PC-9 (cell line): ENCODE results near the gene EHD4. TPM values are rescaled to one million over a fixed set of nuclear protein-coding genes. Genes with fewer than 3 reads are reported as not detected.
A peak's percentile ranks its signal among the peaks of the same experiment; 100 is the strongest.

Source experiments
- BruUV-seq: library from RNA; stranded (reverse); fragments of 400-500 nt; replicated peaks from 2 replicates; lab custom pipeline; 2021; lab: Mats Ljungman, UMichigan
- CTCF ChIA-PET: fragments of 300-600 bp; sonication (Branson Sonifier 250); formaldehyde crosslinking; loops from one replicate; lab custom pipeline; 2022; ENCODE audit warnings: antibody characterized with exemption; lab: Charles Lee
- POLR2A ChIA-PET: fragments of 300-600 bp; sonication (Branson Sonifier 250); formaldehyde crosslinking; loops from one replicate; lab custom pipeline; 2022; ENCODE audit warnings: antibody characterized with exemption; ENCODE audit not compliant: unreplicated experiment; lab: Charles Lee
- DNase-seq, 2 experiments: peaks; one replicate each; pipeline versions ENCODE4 v3.0.0 to v3.0.0-alpha.2; 2015 to 2022; ENCODE audit warnings: mixed read lengths in 1 of 2
- H2AFZ ChIP-seq: fragments of 200-600 bp; sonication (generic); 2 replicates; pipeline ENCODE4 v1.8.1; 2017; ENCODE audit warnings: antibody characterized with exemption
- H3F3A ChIP-seq: fragments of 200-600 bp; sonication (generic); 2 replicates; pipeline ENCODE4 v1.8.1; 2017; ENCODE audit warnings: antibody characterized with exemption, mild to moderate bottlenecking, low read depth; ENCODE audit not compliant: insufficient read depth
- H3K27ac ChIP-seq: fragments of 200-600 bp; sonication (generic); 2 replicates; pipeline ENCODE4 v1.6.1; 2016; ENCODE audit warnings: mixed run types
- H3K27me3 ChIP-seq: fragments of 200-600 bp; sonication (generic); 2 replicates; pipeline ENCODE4 v1.6.1; 2016; ENCODE audit warnings: low read depth, mixed run types; ENCODE audit not compliant: insufficient read depth
- H3K36me3 ChIP-seq: fragments of 200-600 bp; sonication (generic); 2 replicates; pipeline ENCODE4 v1.6.1; 2016; ENCODE audit warnings: low read depth, mixed run types
- H3K4me1 ChIP-seq: fragments of 200-600 bp; sonication (generic); replicated peaks from 2 replicates; pipeline ENCODE4 v1.6.1; 2016; ENCODE audit warnings: mixed run types; ENCODE audit not compliant: insufficient read depth
- H3K4me2 ChIP-seq: fragments of 200-600 bp; sonication (generic); 2 replicates; pipeline ENCODE4 v1.6.1; 2017; ENCODE audit warnings: mixed run types
- H3K4me3 ChIP-seq: fragments of 200-600 bp; sonication (generic); 2 replicates; pipeline ENCODE4 v1.6.1; 2016; ENCODE audit warnings: mixed run types
- H3K79me2 ChIP-seq: fragments of 200-600 bp; sonication (generic); 2 replicates; pipeline ENCODE4 v1.6.1; 2017; ENCODE audit warnings: low read depth, mixed run types
- H3K9me2 ChIP-seq: fragments of 200-600 bp; sonication (generic); 2 replicates; pipeline ENCODE4 v1.8.1; 2017; ENCODE audit warnings: mild to moderate bottlenecking; ENCODE audit not compliant: insufficient read depth
- H3K9me3 ChIP-seq: fragments of 200-600 bp; sonication (generic); 2 replicates; pipeline ENCODE4 v1.8.1; 2016; ENCODE audit warnings: low read depth; ENCODE audit not compliant: insufficient read depth
- H4K20me1 ChIP-seq: fragments of 200-600 bp; sonication (generic); 2 replicates; pipeline ENCODE4 v1.8.1; 2017; ENCODE audit not compliant: insufficient read depth
- CTCF ChIP-seq: fragments of 200-600 bp; sonication (generic); conservative IDR thresholded peaks from 2 replicates; pipeline ENCODE4 v1.6.1; 2017; ENCODE audit warnings: mixed run types, antibody characterized with exemption, mild to moderate bottlenecking, moderate library complexity
- EZH2 ChIP-seq: fragments of 200-600 bp; sonication (generic); IDR thresholded peaks from 2 replicates; pipeline ENCODE4 v1.8.0; 2017; ENCODE audit warnings: antibody characterized with exemption, low read depth
- intact Hi-C: fragments of 100-400 bp; cut with micrococcal nuclease; formaldehyde crosslinking; loops from one replicate; pipeline ENCODE4 v1.10.0; 2022; ENCODE audit not compliant: unreplicated experiment
- total RNA-seq: library from RNA; stranded (reverse); gene quantifications from 2 replicates; pipeline ENCODE4 v1.2.3, GENCODE V29; 2021

The EHD4 gene
- total RNA-seq, 1 experiment from 2014 or later: 18.1 TPM

- Histone ChIP-seq H2AFZ (no peak overlapping the region), H3K79me2 (no peaks in the 10 kb centered on the region), H3F3A (no peaks in the 10 kb centered on the region), H3K9me2 (no peaks in the 10 kb centered on the region), H3K4me3 (no peak overlapping the region), H3K9me3 (no peaks in the 10 kb centered on the region), H3K4me2 (no peak overlapping the region), H3K4me1 (no peaks in the 10 kb centered on the region), H4K20me1 (no peaks in the 10 kb centered on the region), H3K36me3 (no peaks in the 10 kb centered on the region), H3K27ac (no peak overlapping the region), H3K27me3 (no peaks in the 10 kb centered on the region)
- BruUV-seq: no TSS peak
- ChIA-PET POLR2A (interaction anchor here (0.6 to 0.7 kb wide), 3 partner anchors 10 to 668 kb away, joined by 6 to 18 read pairs (median 7); no protein-coding TSS in a partner anchor), CTCF (no interaction called here)
- intact Hi-C loops: no loop called here
- no peak for DNase-seq
- TF ChIP-seq CTCF: no peak
- no peak for TF ChIP-seq EZH2
Measured at GRCh38 chr15:41871175-41871905, 101.0 kb downstream of the EHD4 start.

- Histone ChIP-seq H3K79me2 (no peaks in the 10 kb centered on the region), H3K27ac (no peak overlapping the region), H3K4me2 (no peak overlapping the region), H3K27me3 (no peaks in the 10 kb centered on the region), H3K4me3 (no peak overlapping the region), H4K20me1 (no peaks in the 10 kb centered on the region), H2AFZ (no peak overlapping the region), H3F3A (no peaks in the 10 kb centered on the region), H3K4me1 (no peaks in the 10 kb centered on the region), H3K9me3 (no peaks in the 10 kb centered on the region), H3K9me2 (no peaks in the 10 kb centered on the region), H3K36me3 (no peaks in the 10 kb centered on the region)
- TF ChIP-seq CTCF (no peak), EZH2 (no peak)
- CTCF ChIA-PET: no interaction called here
- DNase-seq: peak in 1 of 2 experiments; percentile 37
- intact Hi-C loops: no loop called here
- no TSS peak for BruUV-seq
- POLR2A ChIA-PET: interaction anchor here (0.6 to 0.7 kb wide), 4 partner anchors 10 to 669 kb away, joined by 3 to 18 read pairs (median 6); no protein-coding TSS in a partner anchor
Measured at GRCh38 chr15:41870689-41871081, 101.7 kb downstream of the EHD4 start.

GRCh38 chr15:41869770-41870688 lies 102.3 kb downstream of the EHD4 start:
- CTCF ChIA-PET: no interaction called here
- H4K20me1 ChIP-seq: no peaks in the 10 kb centered on the region
- BruUV-seq: no TSS peak
- H3K9me2 ChIP-seq: no peaks in the 10 kb centered on the region
- no peaks in the 10 kb centered on the region for H3K27me3 ChIP-seq
- H3K4me1 ChIP-seq: no peaks in the 10 kb centered on the region
- H3K36me3 ChIP-seq: no peaks in the 10 kb centered on the region
- no peak overlapping the region for H3K4me2 ChIP-seq
- H3K79me2 ChIP-seq: no peaks in the 10 kb centered on the region
- no peak overlapping the region for H3K4me3 ChIP-seq
- intact Hi-C loops: no loop called here
- POLR2A ChIA-PET: interaction anchor here (0.6 to 0.7 kb wide), 3 partner anchors 11 to 669 kb away, joined by 3 to 7 read pairs (median 6); no protein-coding TSS in a partner anchor
- no peaks in the 10 kb centered on the region for H3K9me3 ChIP-seq
- H3F3A ChIP-seq: no peaks in the 10 kb centered on the region
- no peak for DNase-seq
- no peak overlapping the region for H2AFZ ChIP-seq
- TF ChIP-seq EZH2 (no peak), CTCF (no peak)
- H3K27ac ChIP-seq: no peak overlapping the region
